Limb (tissue), 2 donors: ENCODE data around the gene CHID1.
A peak's percentile ranks its signal among the peaks of the same experiment; 100 is the strongest.

Experiments used
- DNase-seq, 2 donors: peaks; one replicate each; pipeline ENCODE4 v3.0.0-alpha.2; 2016; ENCODE audit errors: extremely low spot score in 2 of 2

The CHID1 gene

GRCh38 chr11:933142-933851 lies 22.7 kb upstream of the CHID1 start:
- DNase-seq: peak; percentile 44 to 50

DNA sequence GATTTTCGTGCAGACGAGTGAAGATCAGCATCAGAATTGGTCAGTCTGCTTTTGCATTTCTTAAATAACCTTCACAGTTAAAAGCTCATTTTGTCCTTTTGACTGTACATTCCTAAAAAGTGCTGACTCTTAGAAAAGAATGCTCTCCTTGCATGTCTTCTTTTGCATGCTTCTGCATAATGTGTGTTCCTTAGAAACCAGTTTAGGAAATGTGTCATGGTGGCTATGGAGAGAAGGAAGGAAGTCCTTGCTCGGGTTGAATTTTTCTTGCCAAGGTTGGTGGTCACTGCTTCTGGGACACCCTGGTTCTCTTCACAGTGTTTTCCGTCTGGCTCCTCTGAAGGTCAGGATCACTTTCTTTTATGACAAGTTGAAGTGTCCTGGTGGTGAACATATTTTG lies 21.8 kb upstream of the CHID1 start:
- DNase-seq: no peak

DNA sequence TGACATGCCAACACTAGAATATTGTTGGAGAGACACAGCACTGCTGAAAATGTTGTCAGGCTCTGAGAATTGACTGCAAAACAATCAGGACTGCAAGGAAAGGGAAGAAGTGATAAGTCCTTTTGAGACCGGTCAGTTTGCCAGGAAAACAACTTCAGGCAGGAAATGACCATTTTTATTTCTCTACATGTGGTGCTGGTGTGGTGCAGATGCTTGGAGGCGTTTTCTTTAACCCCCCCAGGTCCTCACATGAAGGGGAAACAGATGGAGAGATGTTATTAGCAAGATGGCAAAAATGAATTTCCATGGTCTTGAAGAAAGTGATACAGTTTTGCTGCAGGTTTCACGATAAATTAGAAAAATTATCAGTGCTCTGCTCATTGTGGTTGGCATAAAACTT lies 20.8 kb upstream of the CHID1 start:
- no peak for DNase-seq

DNA sequence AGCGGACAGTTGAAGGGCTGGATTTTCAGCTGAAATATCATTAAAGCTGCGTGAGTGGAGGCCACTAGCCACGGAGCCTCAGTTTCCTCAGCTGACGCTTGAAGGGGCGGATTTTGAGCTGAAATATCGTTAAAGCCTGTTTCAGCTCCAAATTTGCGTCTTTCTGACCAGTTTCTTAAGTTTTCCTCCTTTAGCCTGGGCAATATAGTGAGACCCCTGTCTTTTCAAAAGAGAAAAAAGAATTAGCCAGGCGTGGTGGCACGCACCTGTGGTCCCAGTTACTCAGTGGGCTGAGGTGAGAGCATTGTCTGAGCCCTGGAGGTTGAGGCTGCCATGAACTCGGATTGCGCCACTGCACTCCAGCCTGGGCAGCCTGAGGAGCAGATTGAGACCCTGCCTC lies 18.8 kb upstream of the CHID1 start:
- DNase-seq: no peak

DNA sequence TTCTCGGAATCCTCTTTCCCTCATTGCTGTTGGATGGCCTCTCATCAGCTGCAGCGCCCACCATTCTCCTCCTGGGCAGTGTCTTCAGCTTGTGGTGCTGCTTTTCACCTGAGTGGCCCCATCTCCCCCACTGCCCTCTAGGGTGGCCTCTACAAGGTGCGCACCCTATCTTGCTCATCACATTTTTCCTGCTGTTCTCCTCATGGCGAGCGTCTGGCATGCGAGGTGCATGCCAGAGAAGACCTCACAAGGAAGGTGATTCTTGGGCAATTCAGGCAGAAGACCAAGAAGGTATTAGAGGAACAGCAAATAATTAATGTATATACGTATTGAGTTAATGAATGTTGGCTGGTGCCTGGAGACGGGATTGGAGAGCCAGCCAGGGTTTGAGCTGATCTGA lies 18.2 kb upstream of the CHID1 start:
- DNase-seq: no peak

GRCh38 chr11:927871-928270 lies 17.3 kb upstream of the CHID1 start:
- no peak for DNase-seq

DNA sequence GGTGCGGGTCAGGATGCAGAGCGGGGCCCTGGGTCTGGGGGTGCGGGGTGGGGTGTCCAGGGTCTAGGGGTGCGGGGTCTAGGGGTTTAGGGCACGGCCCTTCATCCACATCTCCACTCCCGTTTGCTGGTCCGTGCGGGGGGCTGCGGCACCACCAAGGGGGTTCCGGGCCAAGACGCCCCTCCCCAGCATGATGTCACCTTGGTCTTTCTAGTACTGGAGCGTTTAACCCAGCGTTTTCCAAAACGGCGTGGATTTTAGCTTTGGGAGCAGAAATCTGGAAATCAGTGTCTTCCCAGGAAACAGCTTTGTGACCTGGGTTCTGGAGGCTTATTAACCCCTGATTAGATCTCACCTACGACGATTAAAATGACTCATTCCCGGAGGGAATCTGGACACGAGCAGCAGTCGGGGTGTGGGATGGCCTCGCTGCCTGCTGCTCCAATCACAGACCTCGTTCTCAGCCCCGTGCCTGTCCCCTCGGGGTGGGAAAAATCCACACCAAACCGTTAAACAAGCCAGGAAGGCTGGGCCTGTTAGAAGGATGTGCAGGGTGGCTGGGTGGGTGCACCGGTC lies 15.8 kb upstream of the CHID1 start:
- peak; percentile 28 to 69 for DNase-seq

DNA sequence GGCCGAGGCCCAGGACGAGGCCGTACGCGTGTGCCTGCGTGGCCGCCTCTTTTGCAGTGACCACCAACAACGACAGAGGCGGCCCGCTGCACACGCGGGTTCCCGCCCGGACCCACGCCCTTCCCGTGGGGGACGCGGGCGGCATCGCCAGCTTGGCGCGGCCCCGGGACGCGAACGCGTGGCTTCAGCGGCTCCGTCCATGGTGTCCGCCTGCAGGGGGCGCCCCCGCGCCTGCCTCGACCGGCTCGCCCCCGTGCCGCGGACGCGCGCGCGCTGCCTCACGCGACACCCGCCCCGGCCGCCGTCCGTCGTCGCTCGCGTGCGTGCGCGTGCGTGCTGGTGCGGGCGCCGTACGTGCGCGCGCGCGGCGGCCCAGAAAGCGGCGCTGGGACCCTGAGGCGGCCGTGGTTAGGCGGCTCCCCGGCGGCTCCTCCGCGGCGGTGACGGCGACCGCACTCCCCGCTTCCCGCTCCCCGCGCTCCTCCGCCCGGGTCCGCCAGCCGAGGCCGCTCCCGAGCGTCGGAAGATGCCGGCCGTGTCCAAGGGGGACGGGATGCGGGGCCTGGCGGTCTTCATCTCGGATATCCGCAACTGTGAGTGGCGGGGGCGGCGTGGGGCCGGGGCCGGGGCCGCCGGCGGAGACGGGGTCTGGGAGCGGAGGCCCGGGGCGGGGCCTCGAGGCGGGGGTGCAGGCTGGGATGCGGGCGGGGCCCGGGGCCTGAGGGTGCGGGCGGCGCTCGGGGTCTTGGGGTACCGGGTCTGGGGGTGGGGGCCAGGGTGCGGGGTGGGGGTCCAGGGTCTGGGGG lies 15.1 kb upstream of the CHID1 start, which contains the start of gene AP2A2:
TSS of gene AP2A2 (plus strand) at position 375 of the 806 bp plus-strand sequence. CDS start at position 527, 152 bp downstream.
- peak; percentile 90 to 95 for DNase-seq

- no peak for DNase-seq
Measured at GRCh38 chr11:925158-925495, 14.5 kb upstream of the CHID1 start.

DNA sequence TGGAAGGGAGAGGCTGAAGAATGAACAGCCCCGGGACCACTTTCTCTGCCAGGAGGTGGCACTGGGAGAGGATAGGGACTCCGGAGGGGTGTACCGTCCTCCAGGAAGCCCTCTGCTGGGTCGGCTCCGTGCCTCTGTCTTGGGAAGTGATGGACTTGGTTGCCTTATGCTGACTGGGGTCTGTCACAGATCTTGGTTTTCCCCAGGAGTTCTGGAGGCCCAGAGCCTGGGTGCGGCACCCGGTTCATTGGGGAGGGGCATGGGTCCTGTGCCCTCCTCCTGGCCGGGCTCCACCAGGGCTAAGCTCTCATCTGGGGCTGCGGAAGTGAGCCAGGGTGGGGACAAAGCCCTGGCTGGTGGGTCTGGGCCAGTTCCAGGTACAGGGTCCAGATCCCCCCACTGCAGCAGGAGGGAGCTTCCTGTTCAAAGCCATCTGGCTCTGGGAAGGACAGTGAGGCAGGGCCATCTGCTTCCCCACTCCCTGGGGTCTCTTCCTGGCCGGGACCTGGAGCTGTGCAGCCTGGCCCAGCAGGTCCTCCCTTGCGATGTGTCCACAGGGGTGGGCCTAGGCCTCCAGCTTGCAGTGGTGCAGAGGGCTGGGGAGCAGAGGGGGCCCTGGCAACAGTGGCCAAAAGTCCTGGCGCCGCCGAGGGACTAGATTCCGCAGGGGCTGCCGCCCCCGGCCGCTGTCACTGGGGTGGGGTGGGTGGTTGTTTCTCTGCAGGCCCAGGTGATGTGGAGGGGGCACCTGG lies 14.0 kb upstream of the CHID1 start:
- DNase-seq: peak in 1 of 2 donors; percentile 51

- DNase-seq: peak in 1 of 2 donors; percentile 32
Measured at GRCh38 chr11:923691-924405, 13.2 kb upstream of the CHID1 start.

- peak in 1 of 2 donors; percentile 23 for DNase-seq
Measured at GRCh38 chr11:921921-922678, 11.5 kb upstream of the CHID1 start.

GRCh38 chr11:917426-917825 lies 6.8 kb upstream of the CHID1 start:
- DNase-seq: no peak

GRCh38 chr11:914747-915501 lies 4.3 kb upstream of the CHID1 start:
- DNase-seq: peak in 1 of 2 donors; percentile 23

DNA sequence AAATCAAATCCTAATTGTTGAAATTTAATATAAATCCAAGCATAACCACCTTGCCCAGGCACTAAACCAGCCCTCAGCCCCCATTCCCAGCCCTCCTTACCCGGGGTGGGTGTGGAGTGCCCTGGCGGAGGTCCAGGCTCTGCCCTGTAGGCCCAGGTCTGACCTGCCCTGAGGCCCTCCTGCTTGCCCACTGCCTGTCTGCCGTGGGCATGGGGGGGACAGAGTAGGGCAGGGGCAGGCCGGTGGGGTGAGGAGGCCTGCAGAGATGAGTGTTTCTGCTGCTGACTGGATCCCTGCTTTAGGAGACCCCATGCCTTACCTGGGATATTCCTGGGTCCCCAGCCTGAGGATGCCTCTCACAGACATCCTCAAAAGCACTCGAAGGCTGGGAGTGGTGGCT lies 3.6 kb upstream of the CHID1 start:
- DNase-seq: no peak

DNA sequence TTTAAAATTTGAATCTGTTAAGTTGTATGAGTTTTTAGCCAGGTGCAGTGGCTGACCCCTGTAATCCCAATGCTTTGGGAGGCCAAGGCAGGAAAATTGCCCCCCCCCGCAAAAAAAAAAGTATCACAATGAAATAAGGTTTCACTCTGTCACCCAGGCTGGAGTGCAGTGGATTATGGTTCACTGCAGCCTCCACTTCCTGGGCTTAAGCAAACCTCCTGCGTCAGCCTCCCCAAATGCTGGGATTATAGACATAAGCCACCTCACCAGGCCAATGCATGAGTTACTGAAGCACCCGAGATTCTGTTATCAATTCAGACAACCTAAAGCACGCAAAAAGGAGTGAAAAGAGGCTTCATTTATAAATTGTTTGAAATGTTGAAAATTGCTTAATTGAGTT lies 2.4 kb upstream of the CHID1 start:
- DNase-seq: no peak

DNA sequence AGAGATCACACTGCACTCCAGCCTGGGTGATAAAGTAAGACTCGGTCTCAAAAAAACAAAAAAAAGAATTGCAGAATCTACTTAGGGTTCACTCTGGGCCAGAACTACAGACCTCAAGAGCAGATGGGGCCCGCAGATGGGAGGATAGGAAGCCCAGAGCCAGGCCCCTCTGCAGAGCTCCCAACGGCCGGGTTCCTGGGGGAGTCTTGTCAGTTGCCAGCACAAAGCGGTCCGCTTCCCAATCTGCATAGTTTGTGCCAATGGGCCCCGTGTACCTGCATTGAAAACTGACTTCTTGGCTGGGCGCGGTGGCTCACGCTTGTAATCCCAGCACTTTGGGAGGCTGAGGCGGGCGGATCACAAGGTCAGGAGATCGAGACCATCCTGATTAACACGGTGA lies 1.7 kb upstream of the CHID1 start:
- no peak for DNase-seq

GRCh38 chr11:911890-912219 lies 1.2 kb upstream of the CHID1 start:
- DNase-seq: no peak

GRCh38 chr11:911031-911889 lies 650 bp upstream of the CHID1 start:
- DNase-seq: no peak
